ENCODE measurements around the gene FAM228A.

GRCh38 chr2:24210723-24211122 lies 35.9 kb downstream of the FAM228A start:
- TF ChIP-seq EZH2 (IDR thresholded peaks at IDR 0.05; ENCODE audit: borderline replicate concordance, low read length) (no peak), CTCF (conservative IDR thresholded peaks at IDR 0.05 in 1 of 2, IDR thresholded peaks at IDR 0.05 in 1 of 2; ENCODE audit: extremely low read depth in 1 of 2, insufficient read depth in 1 of 2, low read depth in 1 of 2, low read length in 2 of 2) (no peak)

All from mammary epithelial cell (primary cell).